Fibroblast of pulmonary artery (primary cell): ENCODE data around the gene ATF1.
A peak's percentile ranks its signal among the peaks of the same experiment; 100 is the strongest.

Source experiments
- DNase-seq: peaks from one replicate; pipeline ENCODE4 v3.0.0-alpha.2; 2010; ENCODE audit warnings: low read depth
- H3K4me3 ChIP-seq: replicated peaks from 2 replicates; pipeline ENCODE4 v1.5.1; 2011; ENCODE audit warnings: low read depth, mild to moderate bottlenecking, control low read depth, low read length, moderate library complexity
- CTCF ChIP-seq: IDR thresholded peaks from 2 replicates; pipeline ENCODE4 v1.5.1; 2011; ENCODE audit warnings: mild to moderate bottlenecking, control low read depth, low read length, inconsistent platforms; ENCODE audit errors: missing control alignments

ATF1 gene

GRCh38 chr12:50734409-50735263 is 29.3 kb upstream of the ATF1 start:
- TF ChIP-seq CTCF: peak; percentile 85
- no peak overlapping the region for H3K4me3 ChIP-seq
- DNase-seq: peak; percentile 61

- TF ChIP-seq CTCF: no peak
- DNase-seq: no peak
- no peak overlapping the region for H3K4me3 ChIP-seq
These were observed 24.3 kb upstream of the ATF1 start for GRCh38 chr12:50739611-50740010.

GRCh38 chr12:50740307-50740706 is 23.6 kb upstream of the ATF1 start:
- DNase-seq: peak; percentile 33

GRCh38 chr12:50742776-50743175 is 21.1 kb upstream of the ATF1 start:
- TF ChIP-seq CTCF: no peak
- no peak overlapping the region for H3K4me3 ChIP-seq
- no peak for DNase-seq

More at GRCh38 chr12:50740307-50740706, 23.6 kb upstream of the ATF1 start:
- H3K4me3 ChIP-seq: no peak overlapping the region
- TF ChIP-seq CTCF: no peak

GRCh38 chr12:50745861-50746260 is 18.0 kb upstream of the ATF1 start:
- DNase-seq: no peak
- no peak for TF ChIP-seq CTCF
- H3K4me3 ChIP-seq: no peak overlapping the region

- no peak for DNase-seq
- H3K4me3 ChIP-seq: no peak overlapping the region
- TF ChIP-seq CTCF: no peak
These were observed 17.5 kb upstream of the ATF1 start for GRCh38 chr12:50746431-50746830.

GRCh38 chr12:50747817-50748216 is 16.1 kb upstream of the ATF1 start:
- TF ChIP-seq CTCF: no peak
- no peak overlapping the region for H3K4me3 ChIP-seq
- DNase-seq: no peak
